Kidney (tissue), 14 donors: ENCODE measurements around the gene RNF213. TPM values are rescaled to one million over a fixed set of nuclear protein-coding genes. Genes with fewer than 3 reads are reported as not detected.

ENCODE experiments used
- DNase-seq, 5 donors: peaks; one replicate each; pipeline ENCODE4 v3.0.0-alpha.2; 2013 to 2020
- FAIRE-seq: peaks from 2 replicates; lab custom pipeline; 2012; peaks lifted over from hg19 to GRCh38; lab: Jason Lieb, UNC
- H3K27ac ChIP-seq, 2 donors: one replicate each; pipeline ENCODE4 v1.7.0; 2013; ENCODE audit warnings: low read depth in 2 of 2, low read length in 2 of 2, inconsistent platforms in 1 of 2
- H3K27me3 ChIP-seq: one replicate; pipeline ENCODE4 v1.7.1; 2013; ENCODE audit warnings: low read length, inconsistent platforms; ENCODE audit not compliant: control insufficient read depth, insufficient read depth
- H3K36me3 ChIP-seq, 3 donors: one replicate each; pipeline versions ENCODE4 v1.7.0 to v1.7.1; 2013; ENCODE audit warnings: low read length in 3 of 3, control low read depth in 1 of 3, inconsistent platforms in 1 of 3; ENCODE audit not compliant: insufficient read depth in 3 of 3, control insufficient read depth in 2 of 3
- H3K4me1 ChIP-seq, 3 donors: one replicate each; pipeline versions ENCODE4 v1.7.0 to v1.7.1; 2013; ENCODE audit warnings: low read length in 3 of 3, inconsistent platforms in 1 of 3, low read depth in 1 of 3; ENCODE audit not compliant: control insufficient read depth in 2 of 3, insufficient read depth in 2 of 3
- H3K4me3 ChIP-seq, 3 donors: one replicate each; pipeline versions ENCODE4 v1.7.0 to v1.8.1; 2013; ENCODE audit warnings: low read length in 3 of 3, control low read depth in 1 of 3, inconsistent platforms in 1 of 3
- H3K9ac ChIP-seq, 3 donors: one replicate each; pipeline versions ENCODE4 v1.7.0 to v1.7.1; 2013; ENCODE audit warnings: low read length in 3 of 3, control low read depth in 1 of 3, inconsistent platforms in 1 of 3
- H3K9me3 ChIP-seq, 3 donors: one replicate each; pipeline versions ENCODE4 v1.7.0 to v1.7.1; 2013; ENCODE audit warnings: low read length in 3 of 3, control low read depth in 1 of 3, inconsistent platforms in 1 of 3; ENCODE audit not compliant: control insufficient read depth in 2 of 3, insufficient read depth in 1 of 3
- CTCF ChIP-seq: IDR thresholded peaks from 3 replicates; pipeline ENCODE4 v1.5.1; 2012; ENCODE audit warnings: mild to moderate bottlenecking, moderate library complexity, borderline replicate concordance; ENCODE audit not compliant: insufficient read depth; ENCODE audit errors: extremely low read depth
- intact Hi-C: fragments of 100-400 bp; cut with DNase I; formaldehyde crosslinking; loops from one replicate; pipeline ENCODE4 v1.11.1; 2022
- polyA plus RNA-seq: library from polyadenylated mRNA; stranded (reverse); fragments of 350-450 nt; fragmentation: Illumina TruSeq; extraction: RNeasy Lipid Tissue Mini Kit (QIAGEN cat#74804); gene quantifications from one replicate; pipeline ENCODE4 v1.2.3, GENCODE V29; 2014; ENCODE audit warnings: low read depth, low replicate concordance; ENCODE audit not compliant: insufficient read depth
- total RNA-seq: library from RNA; stranded (reverse); fragmentation: NEBNext Ultra II Directional; extraction: Animal tissue kit (Norgen Biotek cat#: 25700); gene quantifications from one replicate; pipeline ENCODE4 v1.2.1, GENCODE V29; 2021
- donor health status: control.
- donor health status: control.
- donor health status: control.
- donor health status: control.
- donor health status: control.
- donor health status: DM: yes; HTN: yes; CAD: no.
- donor health status: Normal renal cell carcinoma (clear cell type).

The RNF213 gene
- total and polyA plus RNA-seq, 2 donors from 2014 or later = 43.4 to 276 TPM

GRCh38 chr17:80264205-80265075 is 3.8 kb downstream of the RNF213 start:
- Histone ChIP-seq H3K36me3 (peaks cover 0 to 12% (median 3%) of the 10 kb centered on the region in 3 donors), H3K4me1 (peaks cover 0 to 31% (median 24%) of the 10 kb centered on the region in 3 donors), H3K9me3 (no peaks in the 10 kb centered on the region), H3K27ac (peak overlapping the region in 1 of 2 donors; percentile 88), H3K4me3 (peak overlapping the region in 2 of 3 donors; percentile 82 to 88), H3K9ac (peak overlapping the region in 2 of 3 donors; percentile 41 to 78), H3K27me3 (no peaks in the 10 kb centered on the region)
- FAIRE-seq (no peak), DNase-seq (no peak)
- TF ChIP-seq CTCF = no peak
- intact Hi-C loops = no loop called here

- Histone ChIP-seq H3K36me3 (peaks cover 0 to 12% (median 6%) of the 10 kb centered on the region in 3 donors), H3K9me3 (no peaks in the 10 kb centered on the region), H3K27ac (no peak overlapping the region), H3K27me3 (no peaks in the 10 kb centered on the region), H3K9ac (no peak overlapping the region), H3K4me3 (no peak overlapping the region), H3K4me1 (peaks cover 0 to 34% (median 33%) of the 10 kb centered on the region in 3 donors)
- intact Hi-C loops = no loop called here
- DNase-seq = no peak
- no peak for TF ChIP-seq CTCF
- no peak for FAIRE-seq
Observed at GRCh38 chr17:80265205-80266068, 4.8 kb downstream of the RNF213 start.

GRCh38 chr17:80267391-80267790 is 6.7 kb downstream of the RNF213 start:
- no peak for DNase-seq
- H3K27ac ChIP-seq = no peak overlapping the region
- no peaks in the 10 kb centered on the region for H3K27me3 ChIP-seq
- no peak overlapping the region for H3K9ac ChIP-seq
- no peak for TF ChIP-seq CTCF
- intact Hi-C loops = no loop called here
- peaks cover 0 to 12% (median 6%) of the 10 kb centered on the region in 3 donors for H3K36me3 ChIP-seq
- H3K4me1 ChIP-seq = peaks cover 0 to 31% (median 30%) of the 10 kb centered on the region in 3 donors
- no peaks in the 10 kb centered on the region for H3K9me3 ChIP-seq
- FAIRE-seq = no peak
- no peak overlapping the region for H3K4me3 ChIP-seq
